Germinal center (tissue), 1 donor: Measurements from ENCODE around the gene OR52A5.

Experiments used
- DNase-seq: peaks from one replicate; pipeline ENCODE4 v3.0.0; 2012; ENCODE audit warnings: mixed read lengths, low spot score

OR52A5 gene

DNA sequence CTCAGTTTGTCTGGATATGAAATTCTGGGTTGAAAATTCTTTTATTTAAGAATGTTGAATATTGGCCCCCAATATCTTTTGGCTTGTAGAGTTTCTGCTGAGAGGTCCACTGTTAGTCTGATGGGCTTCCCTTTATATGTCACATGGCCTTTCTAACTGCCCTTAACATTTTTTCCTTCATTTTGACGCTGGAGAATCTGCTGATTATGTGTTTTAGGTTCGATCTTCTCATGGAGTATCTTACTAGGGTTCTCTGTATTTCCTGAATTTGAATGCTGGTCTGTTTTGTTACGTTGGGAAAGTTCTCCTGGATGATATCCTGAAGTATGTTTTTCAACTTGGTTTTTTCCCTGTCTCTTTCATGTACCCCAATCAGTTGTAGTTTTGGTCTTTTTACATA lies 22.8 kb downstream of the OR52A5 start:
- no peak for DNase-seq

GRCh38 chr11:5107285-5107684 lies 30.9 kb downstream of the OR52A5 start:
- no peak for DNase-seq

GRCh38 chr11:5103066-5103465 lies 35.1 kb downstream of the OR52A5 start:
- DNase-seq = no peak

DNA sequence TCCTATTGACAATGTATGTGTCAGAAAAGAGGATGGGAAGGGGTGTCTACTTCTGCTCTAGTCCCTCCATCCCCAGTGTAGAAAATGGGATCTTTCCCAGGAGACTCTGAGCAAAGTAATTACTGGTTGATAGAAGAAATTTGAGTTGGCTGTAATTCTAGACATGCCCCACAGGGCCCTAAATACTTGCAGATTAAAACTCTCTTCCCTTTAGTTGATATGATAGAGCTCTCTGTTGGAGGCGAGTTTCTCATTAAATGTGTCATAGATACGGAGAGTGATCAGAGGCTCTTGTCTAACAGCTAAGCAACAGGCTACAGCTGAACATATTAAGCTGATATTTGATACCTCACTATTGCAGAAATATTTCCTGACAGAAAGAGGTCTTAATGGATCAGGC lies 35.9 kb downstream of the OR52A5 start:
- DNase-seq = no peak

DNA sequence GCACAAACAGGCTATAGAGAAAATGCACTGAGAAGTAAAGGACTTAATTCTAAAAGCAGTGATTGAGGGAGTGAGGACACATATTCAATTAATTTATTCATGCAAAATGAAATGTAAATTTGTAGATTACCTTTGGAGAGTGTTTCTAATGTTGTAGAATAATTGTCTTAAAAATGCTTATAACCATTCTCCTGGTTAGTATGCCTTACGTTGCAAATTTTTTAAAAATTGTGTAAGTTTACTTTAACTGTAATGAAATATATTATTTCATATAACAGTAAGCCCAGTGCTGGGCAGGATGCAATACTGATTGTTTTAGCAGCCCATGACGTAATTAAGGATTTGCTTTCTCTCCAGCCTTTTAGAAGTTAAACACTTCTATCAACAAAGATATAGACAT lies 42.1 kb downstream of the OR52A5 start:
- DNase-seq = no peak

- DNase-seq = no peak
These were observed 45.2 kb downstream of the OR52A5 start for GRCh38 chr11:5092821-5093585.

DNA sequence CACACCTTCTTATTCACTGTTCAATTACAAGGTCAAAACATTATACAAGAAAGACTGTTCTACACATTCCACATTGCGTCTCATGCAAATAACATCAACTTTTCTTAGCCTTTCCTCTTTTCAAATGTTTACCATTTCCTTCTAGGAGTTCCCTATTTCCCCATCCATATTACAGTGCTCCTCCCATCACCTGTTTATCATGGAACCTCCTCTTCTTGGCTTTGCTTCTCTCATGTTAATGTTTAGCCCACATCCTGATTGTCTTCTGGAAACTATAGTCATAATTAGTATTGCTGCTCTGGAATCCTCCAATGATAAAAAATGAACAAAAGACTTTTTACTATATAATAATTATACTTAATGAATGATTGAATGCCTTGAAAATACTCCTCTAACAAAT lies 47.5 kb downstream of the OR52A5 start:
- no peak for DNase-seq

DNA sequence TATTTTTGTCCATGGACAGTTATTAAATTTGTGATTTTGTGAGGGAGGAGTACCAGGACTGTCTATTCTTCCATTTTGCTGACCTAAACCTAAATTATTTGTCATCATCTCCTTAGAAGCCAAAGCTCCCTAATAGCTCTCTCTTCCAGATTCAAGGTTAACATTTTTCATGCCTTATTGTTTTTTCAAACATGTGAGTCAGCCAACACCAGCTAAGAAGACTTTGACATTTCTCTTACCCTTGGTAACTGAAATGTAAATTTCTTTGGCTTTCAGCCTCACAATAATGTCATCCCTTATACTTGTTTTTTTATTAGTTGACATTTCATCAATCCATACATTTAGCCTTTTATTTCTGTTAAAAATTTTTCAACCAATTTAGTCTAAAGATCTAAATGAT lies 49.6 kb downstream of the OR52A5 start:
- DNase-seq = no peak

- DNase-seq = no peak
These were observed 54.6 kb downstream of the OR52A5 start for GRCh38 chr11:5083602-5084001.

DNA sequence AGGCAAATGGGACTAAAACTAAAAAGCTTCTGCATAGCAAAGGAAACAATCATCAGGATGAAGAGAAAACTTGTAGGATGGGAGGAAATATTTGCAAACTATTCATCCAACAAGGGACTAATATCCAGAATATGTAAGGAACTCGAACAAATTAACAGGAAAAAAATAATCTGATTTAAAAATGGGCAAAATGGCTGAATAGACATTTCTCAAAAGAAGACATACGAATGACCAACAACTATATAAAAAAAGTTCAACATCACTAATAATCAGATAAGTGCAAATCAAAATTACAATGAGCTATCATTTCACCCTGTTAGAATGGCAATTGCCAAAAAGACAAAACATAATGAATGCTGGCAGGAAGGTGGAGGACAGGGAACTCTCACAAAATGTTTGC lies 56.8 kb downstream of the OR52A5 start:
- DNase-seq = no peak
